HepG2 (cell line): ENCODE data around the gene MIF.

Experiments
- NR1H2 ChIP-seq: sonication (generic); formaldehyde crosslinking; IDR thresholded peaks from 2 replicates; pipeline ENCODE4 v1.8.1; 2022; ENCODE audit warnings: low read depth, missing genetic modification reagents, borderline replicate concordance
- POLR2A ChIP-seq, 2 experiments: IDR thresholded peaks; 2 replicates each; pipeline ENCODE4 v1.6.1; 2011; ENCODE audit warnings: low read depth in 2 of 2, low read length in 2 of 2, mild to moderate bottlenecking in 1 of 2, moderate library complexity in 1 of 2; ENCODE audit not compliant: insufficient read depth in 1 of 2

DNA sequence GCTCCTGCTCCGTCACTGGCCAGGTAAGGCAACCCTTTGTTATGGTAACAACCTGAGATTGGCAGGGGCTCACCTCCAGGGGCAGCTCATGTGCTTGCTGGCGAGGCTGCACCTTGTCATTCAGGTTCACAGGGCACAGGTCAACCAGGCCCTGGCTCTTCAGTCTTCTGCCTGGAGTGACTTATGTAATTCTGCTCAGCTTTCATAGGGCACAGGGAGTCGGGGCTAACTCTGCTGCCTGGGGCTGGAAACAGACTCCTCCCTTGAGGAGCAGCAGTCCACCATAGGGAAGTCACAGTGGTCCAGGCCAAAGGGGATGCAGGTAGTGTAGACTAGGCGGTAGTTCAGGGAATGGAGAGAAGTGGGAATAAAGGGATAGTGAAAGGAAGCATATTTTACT lies 1.5 kb upstream of the MIF start:
- no peak for TF ChIP-seq NR1H2 (CRISPR knock-in tag)
- no peak for TF ChIP-seq POLR2A (IDR thresholded peaks at IDR 0.05; ENCODE audit: insufficient read depth in 1 of 2, low read depth in 2 of 2, low read length in 2 of 2)
